NCI-H446 (cell line): ENCODE data around the gene ZBTB22.
"Not testable (repeated sequence)": the region's sequence is repeated elsewhere in the genome, so short reads cannot be mapped to it uniquely, and the experiment has no call there.

Experiments
- DNase-seq, 2 experiments: peaks; one replicate each; lab custom pipeline; 2025; lab: John Stamatoyannopoulos, UW

Gene ZBTB22

DNA sequence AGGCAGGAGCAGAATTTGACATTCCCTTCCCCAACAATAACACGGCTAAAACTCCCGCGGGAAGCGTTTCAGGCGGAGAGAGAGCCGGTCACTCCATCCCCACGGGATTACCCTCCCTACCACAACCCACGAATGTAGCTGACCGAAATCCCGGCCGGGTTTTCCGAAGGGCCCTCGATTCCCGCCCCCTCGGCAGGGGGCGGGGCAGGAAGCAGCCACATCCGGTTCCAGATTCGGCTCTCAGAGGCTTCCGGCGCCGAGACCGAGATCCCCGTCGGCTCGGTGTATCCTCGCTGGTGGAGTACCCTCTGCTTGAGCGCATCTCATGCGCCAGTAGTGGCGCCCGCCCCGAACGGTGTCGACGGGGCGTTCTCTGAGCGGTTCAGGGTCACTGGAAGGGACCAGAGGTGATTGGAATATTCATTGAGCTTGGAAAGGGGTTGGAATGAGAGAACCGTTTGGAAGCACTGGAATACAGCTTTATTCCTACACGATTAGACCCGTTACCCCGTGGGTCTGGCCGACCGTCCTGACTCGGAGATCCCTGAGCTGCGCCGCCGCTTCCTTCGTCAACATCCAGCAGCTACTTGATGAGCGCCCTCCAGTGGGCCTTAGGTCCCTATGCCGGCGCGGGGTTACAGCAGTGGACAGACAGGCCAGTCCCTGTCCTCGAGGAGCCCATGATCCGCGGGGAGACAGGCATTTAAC is 18.2 kb downstream of the ZBTB22 start:
- peak; percentile 89 to 94 for DNase-seq

DNA sequence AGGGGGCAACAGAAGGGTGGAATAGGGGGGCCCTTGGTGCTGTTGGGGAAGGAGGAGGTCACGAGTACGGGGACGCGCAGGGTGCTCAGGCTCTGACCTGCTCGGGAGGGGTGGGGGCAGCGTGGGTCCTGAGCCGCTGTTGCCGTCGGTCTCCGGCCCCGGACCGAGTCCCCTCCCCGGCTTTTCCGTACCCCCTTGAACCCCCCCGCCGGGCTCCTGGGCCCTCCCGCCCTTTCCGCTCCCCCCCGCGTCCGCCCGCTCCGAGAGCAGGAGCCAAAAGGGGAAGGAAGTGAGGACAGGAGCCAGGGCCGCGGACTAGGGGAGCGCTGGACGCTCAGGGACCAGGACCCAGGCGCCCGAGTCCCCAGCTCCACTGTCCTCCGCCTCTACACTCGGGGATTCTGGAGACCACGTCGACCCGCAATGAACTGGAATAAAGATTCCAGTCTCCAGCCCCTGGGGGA is 18.7 kb downstream of the ZBTB22 start, which contains the start of gene RGL2:
Gene RGL2 (minus strand): TSS at position 170 of the 464 bp plus-strand sequence. CDS start 332 bp downstream, outside the sequence.
- no peak for DNase-seq

DNA sequence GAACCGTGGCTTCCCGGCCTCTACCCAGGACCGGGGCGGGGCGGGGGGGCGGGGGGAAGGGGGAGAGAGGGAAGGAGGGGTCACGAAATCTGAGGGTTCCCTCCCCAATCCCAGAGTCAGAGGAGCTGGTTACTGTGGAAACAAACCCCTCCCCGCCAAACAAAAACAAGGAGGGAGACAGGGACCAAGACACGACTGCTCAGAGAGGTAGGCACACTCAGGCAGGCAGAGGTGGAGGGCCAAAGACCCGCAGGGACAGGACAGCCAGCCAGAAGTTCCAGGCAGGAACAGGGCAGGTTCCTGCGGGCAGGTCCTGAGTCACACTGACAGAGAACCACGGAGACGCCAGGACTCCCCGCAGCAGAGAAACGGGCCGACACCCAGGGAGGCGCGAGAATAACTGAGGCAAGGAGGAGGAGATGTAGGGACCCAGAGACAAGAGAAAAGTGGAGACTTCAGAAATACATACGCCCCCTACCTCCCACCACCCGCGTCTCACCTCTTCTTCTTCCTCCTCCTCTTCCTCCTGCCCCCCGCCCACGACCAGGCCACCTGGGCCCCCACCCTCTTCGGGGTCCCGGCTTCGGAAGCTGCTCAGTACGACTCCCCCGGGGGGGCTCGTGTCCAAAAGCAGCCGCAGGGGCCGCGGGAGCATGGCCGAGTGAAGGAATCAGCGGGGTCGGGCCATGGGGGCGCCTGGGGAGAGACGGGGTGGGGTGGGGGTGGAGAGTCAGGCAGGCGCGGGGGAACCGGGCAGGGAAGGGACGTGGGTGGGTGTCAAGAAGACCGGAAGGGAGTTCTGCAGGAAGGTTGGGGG is 19.4 kb downstream of the ZBTB22 start:
- peak; percentile 29 to 42 for DNase-seq

DNA sequence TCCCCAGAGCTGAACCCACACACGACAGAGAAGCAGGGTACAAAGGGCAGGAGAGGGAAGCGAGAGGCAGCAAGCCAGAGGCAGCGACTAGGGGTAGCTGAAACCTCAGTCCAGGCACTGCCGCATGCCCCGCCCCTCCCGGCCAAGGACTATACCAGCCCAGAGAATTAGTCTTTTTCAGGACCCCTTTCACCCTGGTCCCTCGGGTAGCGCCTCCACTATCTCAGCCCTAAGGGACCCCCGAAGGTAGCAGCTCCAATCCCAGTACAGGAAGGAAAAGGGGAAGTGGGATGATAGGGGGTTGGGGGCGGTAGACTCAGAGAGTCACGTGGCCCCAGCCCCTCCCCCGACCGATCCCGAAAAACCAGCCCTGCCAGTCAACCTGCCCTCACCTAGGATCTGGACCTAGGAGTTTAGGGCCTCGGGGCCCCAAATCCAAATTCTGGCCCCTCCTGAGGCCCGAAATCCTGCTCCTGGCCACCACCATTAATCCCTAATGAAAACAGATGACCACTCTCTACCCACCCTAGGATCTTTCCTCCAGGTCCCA is 20.1 kb downstream of the ZBTB22 start:
- DNase-seq, result no peak

DNA sequence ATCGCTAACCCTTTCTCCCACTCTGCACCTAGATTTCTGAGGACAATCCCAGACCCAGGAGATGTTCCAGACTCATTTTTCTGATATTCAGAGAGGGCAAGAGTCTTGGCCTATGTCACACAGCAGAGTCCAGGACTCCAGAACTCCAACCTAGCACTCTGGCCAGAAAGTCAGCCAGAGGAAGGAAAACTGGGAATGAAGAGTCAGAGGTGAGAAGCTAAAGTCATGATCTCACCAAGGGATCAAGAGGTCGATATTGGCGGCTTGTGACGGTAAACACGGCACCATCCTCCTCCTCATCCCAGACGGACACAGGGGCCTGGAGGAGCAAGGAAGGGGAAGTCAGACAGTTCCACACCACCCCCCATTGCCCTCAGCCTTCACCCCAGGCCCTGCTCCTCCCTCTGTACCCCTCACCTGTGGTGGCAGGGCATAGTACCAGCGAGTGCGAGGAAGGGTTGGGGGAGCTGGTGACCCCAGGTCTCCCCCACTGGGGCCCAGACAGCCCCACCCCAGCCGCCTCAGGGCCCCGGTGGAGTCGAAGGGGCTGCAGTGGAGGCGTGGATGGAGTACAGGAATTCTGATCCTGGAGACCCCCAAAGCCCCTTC is 20.6 kb downstream of the ZBTB22 start:
- no peak for DNase-seq

DNA sequence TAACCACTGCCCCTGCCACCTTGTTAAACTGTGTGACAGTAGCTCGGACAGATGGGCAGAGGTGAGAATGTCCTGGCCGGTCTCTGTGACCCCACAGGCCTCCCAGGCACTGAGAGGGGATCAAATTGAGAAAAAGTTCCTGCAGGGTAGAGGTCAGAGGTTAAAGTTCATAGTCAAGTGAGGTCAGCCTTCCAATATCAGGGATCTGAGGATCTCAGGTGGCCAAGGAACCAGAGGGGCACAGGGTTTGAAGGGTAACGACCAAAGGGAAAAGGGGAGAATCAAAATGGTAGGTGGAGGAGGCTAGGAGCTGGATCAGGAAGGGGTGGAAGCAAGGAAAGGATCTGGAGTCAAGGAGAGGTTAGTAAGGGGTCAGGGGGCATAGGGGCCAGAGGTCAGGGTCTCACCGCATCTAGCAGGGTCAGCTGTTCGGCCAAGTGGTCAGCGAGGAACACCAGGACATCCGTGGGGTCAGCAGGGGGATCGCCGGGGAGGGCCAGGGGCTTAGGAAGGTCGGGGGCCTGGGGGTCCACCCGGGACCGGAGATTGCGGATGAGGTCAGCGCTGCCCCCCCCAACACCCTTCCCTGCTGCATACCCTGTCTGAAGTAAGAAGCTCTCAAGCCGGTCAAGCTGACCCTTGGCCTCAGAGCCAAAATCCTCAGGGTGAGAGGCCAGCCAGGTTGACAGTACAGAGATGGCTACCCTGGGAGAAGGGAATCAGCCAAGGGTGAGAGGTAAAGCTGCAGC is 21.7 kb downstream of the ZBTB22 start:
- no peak for DNase-seq

DNA sequence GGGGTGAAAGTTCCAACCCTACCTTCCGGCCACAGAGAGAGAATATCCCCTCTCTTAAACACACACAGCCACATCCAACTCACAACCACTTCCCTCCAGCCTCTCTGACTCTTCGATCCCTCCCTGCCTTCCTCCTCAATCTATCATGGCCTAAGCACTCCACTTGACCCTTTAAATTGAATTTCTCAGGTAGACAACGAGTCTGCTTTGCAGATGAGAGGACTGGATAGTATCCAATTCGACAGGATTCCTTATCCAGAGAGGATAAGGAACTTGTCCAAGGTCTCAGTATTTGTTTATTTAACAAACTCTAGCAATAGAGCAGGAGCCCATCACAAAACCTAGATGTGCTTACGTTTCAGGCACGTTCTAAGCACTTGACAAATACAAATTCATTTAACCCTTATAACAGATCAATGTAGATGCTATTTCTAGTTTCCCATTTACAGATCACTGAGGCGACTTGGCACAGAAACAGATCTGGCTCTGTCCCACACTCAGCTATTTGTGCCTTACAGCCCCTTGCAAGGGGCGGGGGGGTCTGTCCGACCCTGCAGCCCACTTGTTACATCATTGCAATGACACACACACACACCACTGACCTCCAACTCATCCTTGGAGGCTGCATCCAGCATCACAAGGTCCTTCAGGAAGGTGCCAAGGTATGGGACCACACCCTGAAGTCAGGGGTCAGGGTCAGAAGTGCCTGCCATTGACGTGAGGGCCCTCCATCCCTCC is 23.3 kb downstream of the ZBTB22 start:
- no peak for DNase-seq

DNA sequence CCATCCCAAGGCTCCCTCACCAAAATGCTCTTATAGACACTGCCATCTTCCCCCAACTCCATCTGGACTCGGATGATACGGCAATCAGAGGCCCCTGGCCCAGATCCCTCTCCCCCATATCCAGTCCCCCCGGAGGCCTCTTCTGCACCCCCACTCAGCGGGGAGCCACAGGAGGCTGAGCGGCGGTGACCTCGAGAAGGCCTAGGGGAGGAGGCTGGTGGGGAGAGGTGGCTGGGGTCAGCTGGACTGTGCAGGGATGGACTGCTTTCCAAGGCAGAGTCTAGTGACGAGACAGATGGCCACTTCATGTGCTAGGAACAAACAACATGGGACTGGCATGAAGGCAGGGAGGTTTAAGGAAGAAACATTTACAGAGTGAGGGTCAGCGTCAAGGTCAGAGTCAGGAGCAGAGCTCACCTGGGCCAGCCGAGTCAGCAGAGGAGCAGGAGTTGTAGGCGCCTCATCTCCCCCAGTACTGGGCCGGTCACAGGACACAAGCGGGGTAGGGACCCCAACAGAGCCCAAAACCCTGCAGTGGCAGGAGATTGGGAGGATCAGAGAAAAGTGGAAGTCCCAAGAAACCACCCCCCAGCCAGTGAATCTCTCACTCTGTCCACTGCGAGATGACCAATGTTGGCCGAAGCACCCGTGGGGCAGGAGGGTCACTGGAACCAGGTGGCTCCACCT is 24.4 kb downstream of the ZBTB22 start:
- no peak for DNase-seq

DNA sequence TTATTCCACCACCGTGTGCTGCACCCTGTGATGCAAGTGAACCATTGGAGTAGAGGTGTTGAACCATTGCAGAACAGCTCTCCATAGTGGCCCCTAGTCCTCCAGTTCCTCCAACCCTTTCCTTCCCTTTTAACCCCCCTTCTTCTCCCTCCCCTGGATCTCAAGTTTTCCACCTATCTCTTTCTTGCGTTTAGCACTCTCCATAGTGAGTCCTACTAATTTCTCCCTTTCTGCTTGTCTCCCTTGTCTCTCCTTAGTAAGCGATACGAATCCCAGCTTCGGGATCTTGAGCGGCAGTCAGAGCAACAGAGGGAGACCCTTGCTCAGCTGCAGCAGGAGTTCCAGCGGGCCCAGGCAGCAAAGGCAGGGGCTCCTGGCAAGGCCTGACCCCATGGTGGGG is 27.1 kb downstream of the ZBTB22 start:
- DNase-seq, result no peak

DNA sequence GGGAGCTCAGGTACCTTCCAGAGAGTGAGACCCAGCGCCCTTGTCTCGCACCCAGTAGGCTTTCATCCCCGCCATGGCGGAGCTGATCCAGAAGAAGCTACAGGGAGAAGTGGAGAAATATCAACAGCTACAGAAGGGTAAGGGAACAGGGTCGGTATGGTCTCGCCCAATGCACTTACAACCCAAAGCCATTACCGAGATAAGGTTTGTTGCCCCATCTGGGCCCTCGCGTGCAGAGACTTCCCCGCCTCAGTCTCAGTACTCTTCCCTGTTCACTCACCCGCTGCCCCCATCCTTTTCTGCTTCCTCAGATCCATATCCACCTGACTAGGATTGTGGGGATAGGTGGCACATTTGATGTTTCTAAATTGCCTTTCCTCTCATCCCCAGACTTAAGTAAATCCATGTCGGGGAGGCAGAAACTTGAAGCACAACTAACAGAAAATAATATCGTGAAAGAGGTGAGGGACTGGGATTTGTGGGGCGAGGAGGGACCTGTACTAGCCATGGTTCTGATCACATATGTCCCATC is 27.7 kb downstream of the ZBTB22 start:
- no peak for DNase-seq

DNA sequence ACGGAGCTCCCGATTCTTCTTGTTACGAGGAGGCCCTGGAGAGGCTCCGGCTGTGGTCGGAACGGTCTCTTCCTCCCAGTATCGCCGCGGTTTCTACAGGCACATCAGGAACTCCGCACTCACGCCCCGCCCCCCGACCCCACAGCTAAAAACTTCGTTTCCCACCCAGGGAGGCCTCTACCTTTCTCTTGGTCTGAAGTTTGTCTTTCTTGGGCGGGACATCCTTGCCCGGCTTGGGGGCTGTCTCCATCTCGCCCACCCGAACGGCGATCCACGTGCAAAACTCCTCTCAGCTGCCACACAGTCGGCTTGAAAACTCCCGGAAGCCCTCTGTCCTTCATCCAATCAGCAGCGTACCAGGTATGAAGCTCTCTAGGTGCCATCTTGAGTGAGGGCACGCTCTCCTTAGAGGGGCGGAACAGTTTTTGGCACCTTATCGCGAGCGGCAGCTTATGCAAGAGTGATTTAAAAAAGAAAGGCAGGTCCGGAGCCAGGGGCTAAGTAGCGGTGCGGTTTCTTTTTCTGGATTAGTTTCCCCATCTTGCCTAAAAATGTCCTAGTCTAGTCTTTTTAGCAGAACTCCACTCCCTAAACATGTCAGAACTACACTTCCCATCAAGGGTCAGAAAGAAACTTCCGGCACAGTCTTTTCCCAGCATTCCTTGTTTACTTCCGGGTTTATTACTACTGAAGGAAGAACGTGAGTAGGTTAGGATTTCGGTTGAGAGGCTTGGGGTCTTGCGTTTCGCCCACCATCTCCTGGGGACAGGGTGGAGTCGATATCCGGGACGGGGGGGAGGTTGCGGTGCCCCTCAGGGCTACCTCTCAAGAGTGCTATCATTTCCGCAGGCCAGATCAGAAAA is 28.4 kb downstream of the ZBTB22 start, which contains the start of the genes PFDN6 and WDR46:
Gene PFDN6 (plus strand): TSS at position 681 of the 863 bp plus-strand sequence. CDS start 256 bp downstream, outside the sequence.
Gene WDR46 (minus strand): TSS at position 319 of the 863 bp plus-strand sequence. CDS start 69 bp downstream, at position 250.
- peak; percentile 83 to 84 for DNase-seq

DNA sequence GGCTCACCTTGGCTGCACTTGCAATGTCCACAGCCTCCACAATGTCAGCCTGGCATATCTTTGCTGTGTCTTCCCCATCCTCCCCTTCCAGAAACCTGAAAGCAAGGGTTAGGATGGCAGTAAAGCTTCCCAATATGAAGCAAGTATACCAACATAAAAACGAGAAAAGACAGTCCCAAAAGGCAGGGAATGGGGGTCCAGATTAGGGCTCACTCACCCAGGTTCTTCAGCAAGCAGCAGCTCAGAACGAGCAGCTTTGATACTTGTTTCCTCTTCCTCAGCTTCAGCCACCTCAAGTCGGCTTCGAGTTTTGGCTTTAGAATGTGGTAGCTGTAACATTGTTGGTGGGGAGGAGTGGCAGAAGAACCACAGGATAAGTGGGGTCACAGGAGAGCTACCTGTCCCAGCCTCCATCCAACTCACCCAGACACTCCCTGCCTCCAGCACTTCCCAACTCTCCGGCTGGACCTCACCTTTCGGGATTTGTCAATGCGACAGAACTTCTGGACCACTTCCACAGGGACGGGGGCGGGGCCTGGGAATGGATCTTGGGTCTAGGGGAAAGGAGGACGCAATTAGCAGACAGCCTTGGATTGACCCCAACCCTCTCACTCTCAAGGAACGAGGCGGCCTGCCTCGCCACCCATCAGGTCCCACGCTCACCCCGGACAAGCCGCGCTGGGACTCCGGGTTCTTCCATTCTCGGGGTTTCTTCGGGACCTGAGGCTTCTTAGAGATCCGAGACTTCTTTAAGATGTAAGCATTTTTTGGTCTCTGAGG is 29.2 kb downstream of the ZBTB22 start:
- no peak for DNase-seq

DNA sequence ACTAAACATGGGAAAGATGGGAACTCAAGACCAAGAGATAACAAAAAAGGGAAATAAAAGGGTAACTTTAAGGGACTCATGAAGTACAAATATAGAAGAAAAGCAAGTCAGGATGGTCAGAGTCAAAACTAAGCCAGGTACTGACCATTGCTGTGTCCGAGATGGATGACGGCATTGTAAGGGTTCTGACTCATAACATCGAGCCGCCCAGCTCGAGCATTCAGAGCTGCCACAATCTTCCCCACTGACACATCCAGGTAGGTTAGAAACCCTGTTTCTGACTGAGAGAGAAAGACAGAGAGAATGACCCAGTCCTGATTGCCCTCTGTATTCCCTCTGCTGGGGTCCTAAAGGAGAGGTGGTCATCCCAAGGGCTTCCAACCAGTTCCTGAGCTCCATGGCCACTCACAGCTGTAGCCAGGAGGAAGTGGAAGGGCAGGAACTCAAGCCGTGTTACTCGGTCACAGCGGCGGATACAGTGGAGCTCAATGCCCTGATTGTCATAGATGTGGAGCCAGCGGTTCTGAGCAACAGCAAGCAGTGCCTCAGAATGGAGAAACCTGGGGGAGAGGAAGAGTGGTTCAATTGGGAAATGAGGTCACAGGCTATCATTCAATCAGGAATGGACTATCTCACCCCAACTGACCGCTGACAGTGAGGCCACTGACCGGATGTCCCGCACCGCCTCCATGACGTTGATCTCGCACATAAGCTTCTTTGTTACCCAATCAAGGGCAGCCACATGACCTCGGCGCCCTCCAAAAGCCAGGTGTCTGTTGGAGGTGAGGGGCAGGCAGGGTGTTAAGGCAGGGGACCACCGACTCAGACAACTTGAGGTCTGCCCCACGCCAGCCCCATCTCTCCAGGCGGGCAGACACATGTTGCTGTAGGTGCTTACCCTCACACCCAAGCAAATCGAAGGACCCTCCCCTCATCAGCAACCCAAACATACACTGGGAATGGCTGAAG is 30.3 kb downstream of the ZBTB22 start:
- no peak for DNase-seq

DNA sequence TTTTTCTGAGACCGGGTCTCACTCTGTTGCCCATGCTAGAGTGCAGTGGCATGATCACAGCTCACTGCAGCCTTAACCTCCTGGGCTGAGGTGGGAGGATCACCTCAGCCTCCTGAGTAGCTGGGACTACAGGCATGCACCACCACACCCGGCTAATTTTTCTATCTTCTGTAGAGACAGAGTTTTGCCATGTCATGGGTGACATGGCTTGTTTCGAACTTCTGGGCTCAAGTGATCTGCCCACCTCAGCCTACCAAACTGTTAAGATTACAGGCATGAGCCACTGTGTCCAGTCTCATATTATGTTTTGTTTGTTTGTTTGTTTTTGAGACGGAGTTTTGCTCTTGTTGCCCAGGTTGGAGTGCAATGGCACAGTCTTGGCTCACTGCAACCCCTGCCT is 32.3 kb downstream of the ZBTB22 start:
- not testable (repeated sequence) for DNase-seq

DNA sequence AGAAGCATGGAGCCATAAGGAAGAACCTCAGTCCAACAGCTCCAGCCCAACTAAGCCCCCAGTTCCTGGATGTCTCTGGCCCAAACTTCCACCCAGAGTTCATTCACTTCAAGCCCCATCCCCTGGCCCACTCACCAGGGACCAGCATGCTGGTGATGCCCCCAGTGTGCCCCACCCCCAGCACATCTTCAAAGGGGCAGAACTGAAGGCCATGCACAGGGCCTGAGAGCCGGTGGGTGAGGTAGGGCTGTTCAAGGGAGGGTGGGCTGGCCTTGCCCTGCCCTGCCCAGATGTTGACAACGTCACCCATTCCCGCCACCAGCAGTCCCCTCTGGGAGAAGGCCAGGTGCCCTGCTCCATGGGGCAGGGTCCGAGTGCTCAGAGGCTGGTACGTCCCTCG is 37.0 kb downstream of the ZBTB22 start:
- no peak for DNase-seq

DNA sequence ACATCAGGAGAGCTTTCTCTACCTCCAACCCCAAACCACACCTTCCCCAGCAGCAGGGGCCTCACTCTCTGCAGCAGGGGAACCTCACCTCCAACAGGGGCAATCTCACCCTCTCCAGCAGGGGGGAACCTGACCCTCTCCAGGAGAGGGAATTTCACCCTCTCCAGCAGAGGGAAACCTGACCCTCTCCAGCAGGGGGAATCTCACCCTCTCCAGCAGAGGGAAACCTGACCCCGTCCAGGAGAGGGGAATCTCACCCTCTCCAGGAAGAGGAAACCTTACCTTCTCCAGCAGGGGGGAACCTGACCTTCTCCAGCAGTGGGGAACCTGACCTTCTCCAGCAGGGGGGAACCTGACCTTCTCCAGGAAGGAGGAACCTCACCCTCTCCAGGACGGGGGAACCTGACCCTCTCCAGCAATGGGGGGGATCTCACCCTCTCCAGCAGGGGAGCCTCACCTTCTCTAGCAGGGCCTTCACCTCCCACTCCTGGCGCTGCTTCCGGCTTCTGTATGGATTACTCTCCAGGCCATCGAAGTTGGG is 37.5 kb downstream of the ZBTB22 start:
- DNase-seq, result no peak
